Body of pancreas (tissue), 4 donors: ENCODE results near the gene SMPDL3A. TPM values are rescaled to one million over a fixed set of nuclear protein-coding genes. Genes with fewer than 3 reads are reported as not detected.
A peak's percentile ranks its signal among the peaks of the same experiment; 100 is the strongest.

Experiments used
- ATAC-seq: fragments of 150-250 bp; one replicate; pipeline ENCODE4 v1.9.1; 2016
- DNase-seq, 4 donors: peaks; one replicate each; pipeline ENCODE4 v3.0.0-alpha.2; 2019
- H3K27ac ChIP-seq, 4 donors: fragments of 200-600 bp; sonication (generic); 1 replicate in 3 of 4; 2 replicates in 1 of 4; pipeline versions ENCODE4 v1.5.1 to v1.6.1; 2016 to 2019; ENCODE audit warnings: mild to moderate bottlenecking in 1 of 4, mixed read lengths in 1 of 4, moderate library complexity in 1 of 4
- H3K27me3 ChIP-seq, 2 donors: fragments of 200-600 bp; sonication (generic); one replicate each; pipeline ENCODE4 v1.6.0; 2016; ENCODE audit warnings: mild to moderate bottlenecking in 1 of 2
- H3K36me3 ChIP-seq, 2 donors: fragments of 200-600 bp; sonication (generic); replicated peaks in 1 of 2; 2 replicates each; pipeline ENCODE4 v1.5.1; 2016; ENCODE audit warnings: low read depth in 2 of 2; ENCODE audit not compliant: insufficient read depth in 1 of 2
- H3K4me1 ChIP-seq: fragments of 200-600 bp; sonication (generic); one replicate; pipeline ENCODE4 v1.6.0; 2016
- H3K4me3 ChIP-seq, 2 donors: fragments of 200-600 bp; sonication (generic); 1 replicate in 1 of 2; 2 replicates in 1 of 2; pipeline ENCODE4 v1.5.1; 2016 to 2019
- H3K9me3 ChIP-seq, 3 donors: fragments of 200-600 bp; sonication (generic); 1 replicate in 2 of 3; 2 replicates in 1 of 3; pipeline ENCODE4 v1.5.1; 2016
- POLR2A ChIP-seq, 3 donors: fragments of 450-650 bp; IDR thresholded peaks; one replicate each; pipeline ENCODE4 v1.6.1; 2016; ENCODE audit warnings: antibody characterized with exemption in 3 of 3, mild to moderate bottlenecking in 2 of 3
- whole genome bisulfite sequencing, 2 donors: methylation state at CpG; one replicate each; pipeline ENCODE4 v1.1.5; 2017; 5-methylcytosine and 5-hydroxymethylcytosine counted together
- intact Hi-C: fragments of 100-400 bp; cut with DNase I; formaldehyde crosslinking; loops from one replicate; pipeline ENCODE4 v1.15.1; 2023
- total RNA-seq, 2 donors: library from RNA; depleted of rRNA; stranded (reverse); fragments of >200 nt; gene quantifications; one replicate each; pipeline ENCODE4 v1.1.0, GENCODE V29; 2016
- TF ChIP-seq, protein P1 (sequence below), 7 experiments: fragments of 450-650 bp in 4 of 7; fragments of 200-600 bp in 3 of 7; sonication (generic) in 3 of 7; IDR thresholded peaks; one replicate each; pipeline ENCODE4 v1.5.1; 2016 to 2019; ENCODE audit warnings: antibody characterized with exemption in 7 of 7

Gene SMPDL3A
- total RNA-seq, 2 donors from 2014 or later = 11.5 to 21.3 TPM

DNA sequence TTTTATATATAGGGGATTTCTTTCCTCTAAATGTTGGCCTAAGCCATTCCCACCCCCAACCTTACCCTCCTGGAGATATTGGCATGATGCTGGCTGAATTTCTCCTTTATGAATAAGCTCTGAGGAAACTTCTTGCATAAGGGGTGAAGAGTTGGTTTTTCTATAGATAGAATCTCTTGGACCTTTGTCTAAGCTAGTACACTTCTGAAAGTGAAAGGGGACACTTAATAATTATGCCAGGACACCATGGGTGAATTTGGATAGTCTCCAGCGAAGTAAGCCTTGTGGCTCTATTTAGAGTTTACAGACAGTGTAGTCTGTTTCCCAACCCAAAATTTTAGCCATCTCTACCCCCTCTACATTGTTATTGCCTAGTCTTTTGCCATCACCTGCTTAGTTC lies 36.6 kb upstream of the SMPDL3A start:
- ATAC-seq (no peak), DNase-seq (no peak)
- Histone ChIP-seq H3K27ac (no peak overlapping the region), H3K27me3 (no peaks in the 10 kb centered on the region), H3K4me3 (no peak overlapping the region), H3K9me3 (no peaks in the 10 kb centered on the region), H3K36me3 (no peaks in the 10 kb centered on the region), H3K4me1 (no peaks in the 10 kb centered on the region)
- no peak for TF ChIP-seq POLR2A (IDR thresholded peaks at IDR 0.05)
- TF ChIP-seq, protein P1, sequence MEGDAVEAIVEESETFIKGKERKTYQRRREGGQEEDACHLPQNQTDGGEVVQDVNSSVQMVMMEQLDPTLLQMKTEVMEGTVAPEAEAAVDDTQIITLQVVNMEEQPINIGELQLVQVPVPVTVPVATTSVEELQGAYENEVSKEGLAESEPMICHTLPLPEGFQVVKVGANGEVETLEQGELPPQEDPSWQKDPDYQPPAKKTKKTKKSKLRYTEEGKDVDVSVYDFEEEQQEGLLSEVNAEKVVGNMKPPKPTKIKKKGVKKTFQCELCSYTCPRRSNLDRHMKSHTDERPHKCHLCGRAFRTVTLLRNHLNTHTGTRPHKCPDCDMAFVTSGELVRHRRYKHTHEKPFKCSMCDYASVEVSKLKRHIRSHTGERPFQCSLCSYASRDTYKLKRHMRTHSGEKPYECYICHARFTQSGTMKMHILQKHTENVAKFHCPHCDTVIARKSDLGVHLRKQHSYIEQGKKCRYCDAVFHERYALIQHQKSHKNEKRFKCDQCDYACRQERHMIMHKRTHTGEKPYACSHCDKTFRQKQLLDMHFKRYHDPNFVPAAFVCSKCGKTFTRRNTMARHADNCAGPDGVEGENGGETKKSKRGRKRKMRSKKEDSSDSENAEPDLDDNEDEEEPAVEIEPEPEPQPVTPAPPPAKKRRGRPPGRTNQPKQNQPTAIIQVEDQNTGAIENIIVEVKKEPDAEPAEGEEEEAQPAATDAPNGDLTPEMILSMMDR (IDR thresholded peaks at IDR 0.05) = no peak
- WGBS, 2 donors = 27 to 100% methylated on average over 1 of the region's 1 CpG
- intact Hi-C loops = no loop called here

DNA sequence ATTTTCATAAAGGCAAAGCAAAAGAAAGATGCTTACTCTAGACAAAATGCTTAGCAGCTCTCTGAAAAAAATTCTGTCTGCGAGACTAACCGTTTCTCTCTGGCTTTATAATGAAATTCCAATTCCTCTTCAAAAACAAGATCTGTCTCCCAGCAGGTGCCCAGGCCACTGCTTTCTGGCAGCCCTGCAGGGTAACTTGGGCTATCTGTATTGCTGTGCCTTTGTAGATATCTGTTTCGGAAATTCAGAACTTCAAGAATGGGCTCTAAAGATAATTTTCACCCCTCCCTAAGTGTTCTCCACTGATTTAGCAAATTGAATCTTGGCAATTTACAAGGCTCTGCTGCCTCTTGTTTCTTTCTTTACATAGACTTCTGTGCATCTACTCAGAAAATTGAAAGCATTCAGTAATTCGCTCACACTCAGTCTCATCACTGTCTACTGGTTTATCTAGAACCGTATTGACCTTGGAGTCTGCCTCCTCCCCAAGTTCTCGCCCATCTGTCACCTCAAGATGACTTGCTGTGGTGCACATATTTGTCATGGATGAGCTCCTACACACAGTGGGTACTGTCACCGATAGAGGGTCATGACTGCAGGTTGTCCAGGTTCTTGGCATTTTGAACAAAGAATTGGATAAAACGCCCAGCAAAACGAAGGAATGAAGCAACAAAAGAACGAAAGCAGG lies 35.9 kb upstream of the SMPDL3A start:
- ATAC-seq (no peak), DNase-seq (no peak)
- Histone ChIP-seq H3K4me3 (no peak overlapping the region), H3K9me3 (no peaks in the 10 kb centered on the region), H3K27ac (peak overlapping the region in 1 of 4 donors; percentile 59), H3K4me1 (no peaks in the 10 kb centered on the region), H3K36me3 (no peaks in the 10 kb centered on the region), H3K27me3 (no peaks in the 10 kb centered on the region)
- intact Hi-C loops = no loop called here
- WGBS, 2 donors = 69 to 78% methylated on average over 10 of the region's 10 CpGs
- TF ChIP-seq, protein P1 (IDR thresholded peaks at IDR 0.05) = no peak
- TF ChIP-seq POLR2A (IDR thresholded peaks at IDR 0.05) = no peak

DNA sequence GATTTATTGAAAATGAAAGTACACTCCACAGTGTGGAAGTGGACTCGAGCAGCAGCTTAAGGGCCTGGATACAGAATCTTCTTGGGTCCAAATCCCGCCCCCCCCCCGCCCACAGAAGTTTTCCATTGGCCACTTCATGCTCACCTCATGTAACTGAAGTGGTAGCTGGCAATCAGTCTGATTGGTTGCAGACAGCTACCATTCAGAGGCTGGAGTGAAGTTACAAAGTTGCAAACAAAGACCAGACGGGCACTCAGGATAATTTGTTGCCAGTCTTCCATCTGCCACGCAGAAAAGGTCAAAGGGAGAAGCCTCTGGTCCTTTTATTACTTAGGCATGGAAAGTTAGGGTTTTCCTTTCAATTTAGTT lies 35.4 kb upstream of the SMPDL3A start:
- ATAC-seq = peak; percentile 81
- H3K4me1 ChIP-seq = no peaks in the 10 kb centered on the region
- intact Hi-C loops = no loop called here
- H3K36me3 ChIP-seq = no peaks in the 10 kb centered on the region
- no peak overlapping the region for H3K4me3 ChIP-seq
- no peaks in the 10 kb centered on the region for H3K9me3 ChIP-seq
- peak overlapping the region in 1 of 4 donors; percentile 59 for H3K27ac ChIP-seq
- no peaks in the 10 kb centered on the region for H3K27me3 ChIP-seq
- 39 to 43% methylated on average over 4 to 5 of the region's 5 CpGs for WGBS, 2 donors
- TF ChIP-seq, protein P1 (IDR thresholded peaks at IDR 0.05) = no peak
- TF ChIP-seq POLR2A (IDR thresholded peaks at IDR 0.05) = no peak
- DNase-seq = peak in 3 of 4 donors; percentile 21 to 46 (median 27)

DNA sequence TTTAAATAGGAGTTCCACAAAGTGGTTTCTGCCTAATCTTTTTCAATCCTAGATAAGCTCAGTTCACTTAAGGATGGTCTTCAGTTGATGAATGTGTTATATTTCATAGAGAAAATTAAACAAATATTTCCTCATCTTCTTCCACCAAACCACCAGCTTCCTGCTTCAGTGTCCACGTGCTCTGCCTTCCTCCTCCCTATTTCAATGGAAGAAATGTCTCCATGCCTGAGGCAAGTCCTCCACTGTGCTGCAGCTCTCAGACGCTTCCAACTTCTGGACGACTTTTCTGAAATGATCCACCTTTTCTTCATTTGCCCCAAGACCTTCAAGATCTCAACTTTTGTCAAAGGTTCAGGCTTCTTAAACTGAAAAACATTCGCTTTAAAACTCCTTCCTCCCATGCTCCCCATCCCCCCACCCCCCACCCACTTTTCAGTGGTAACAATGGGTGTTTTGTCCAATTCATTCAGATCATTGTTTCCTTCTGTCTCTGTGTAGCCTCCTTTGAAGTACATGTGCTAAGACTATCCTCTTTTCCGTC lies 34.8 kb upstream of the SMPDL3A start:
- no peaks in the 10 kb centered on the region for H3K27me3 ChIP-seq
- ATAC-seq = no peak
- 72 to 75% methylated on average over 5 of the region's 5 CpGs for WGBS, 2 donors
- no peak overlapping the region for H3K4me3 ChIP-seq
- intact Hi-C loops = no loop called here
- no peaks in the 10 kb centered on the region for H3K9me3 ChIP-seq
- H3K36me3 ChIP-seq = no peaks in the 10 kb centered on the region
- TF ChIP-seq, protein P1 (IDR thresholded peaks at IDR 0.05) = no peak
- TF ChIP-seq POLR2A (IDR thresholded peaks at IDR 0.05) = no peak
- DNase-seq = no peak
- peak overlapping the region in 1 of 4 donors; percentile 23 for H3K27ac ChIP-seq
- no peaks in the 10 kb centered on the region for H3K4me1 ChIP-seq

DNA sequence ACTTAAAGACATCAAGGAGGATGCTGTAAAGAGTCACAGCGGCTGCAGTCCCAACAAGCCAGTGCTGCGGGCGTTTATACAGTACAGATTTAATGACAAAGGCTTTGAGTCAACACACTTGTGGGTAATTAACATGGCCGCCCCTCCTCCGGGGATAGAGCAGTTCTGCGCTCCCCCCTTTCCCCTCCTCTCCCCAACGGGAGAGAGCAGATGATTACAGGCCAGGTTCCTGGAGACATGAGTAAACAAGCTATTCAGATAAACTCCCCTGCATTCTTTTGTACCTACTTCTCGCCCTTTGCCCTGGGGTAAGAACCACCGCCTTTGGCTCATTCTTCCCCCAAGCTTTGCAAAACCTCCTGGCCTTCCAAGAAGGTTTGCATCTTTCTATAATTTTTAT lies 33.2 kb upstream of the SMPDL3A start:
- no peak overlapping the region for H3K27ac ChIP-seq
- ATAC-seq (no peak), DNase-seq (no peak)
- no peaks in the 10 kb centered on the region for H3K27me3 ChIP-seq
- H3K36me3 ChIP-seq = no peaks in the 10 kb centered on the region
- H3K4me1 ChIP-seq = no peaks in the 10 kb centered on the region
- 64 to 69% methylated on average over 9 of the region's 9 CpGs for WGBS, 2 donors
- no peak for TF ChIP-seq POLR2A (IDR thresholded peaks at IDR 0.05)
- TF ChIP-seq, protein P1 (IDR thresholded peaks at IDR 0.05) = no peak
- H3K9me3 ChIP-seq = no peaks in the 10 kb centered on the region
- intact Hi-C loops = no loop called here
- H3K4me3 ChIP-seq = no peak overlapping the region
